HG03521 (cell line): Measurements from ENCODE around the gene CYP1B1.
"Not testable (repeated sequence)": the region's sequence is repeated elsewhere in the genome, so short reads cannot be mapped to it uniquely, and the experiment has no call there.

Experiments
- ATAC-seq: cut with Tn5 transposase; IDR thresholded peaks from one replicate; pipeline ENCODE4 v1.9.1; 2021; ENCODE audit warnings: mild to moderate bottlenecking, moderate library complexity; ENCODE audit not compliant: unreplicated experiment

The CYP1B1 gene

GRCh38 chr2:38099099-38100028, 23.4 kb upstream of the CYP1B1 start:
- ATAC-seq = no peak

GRCh38 chr2:38098421-38099098, 22.6 kb upstream of the CYP1B1 start:
- ATAC-seq = no peak

GRCh38 chr2:38097988-38098385, 22.0 kb upstream of the CYP1B1 start:
- no peak for ATAC-seq

- no peak for ATAC-seq
Measured at GRCh38 chr2:38097258-38097987, 21.5 kb upstream of the CYP1B1 start.

- no peak for ATAC-seq
Measured at GRCh38 chr2:38095996-38096861, 20.3 kb upstream of the CYP1B1 start.

GRCh38 chr2:38095079-38095995, 19.4 kb upstream of the CYP1B1 start:
- ATAC-seq = no peak

- ATAC-seq = no peak
Measured at GRCh38 chr2:38093527-38094165, 17.7 kb upstream of the CYP1B1 start.

GRCh38 chr2:38092196-38092902, 16.4 kb upstream of the CYP1B1 start:
- no peak for ATAC-seq

GRCh38 chr2:38091760-38092159, 15.8 kb upstream of the CYP1B1 start:
- ATAC-seq = no peak

GRCh38 chr2:38090928-38091327, 15.0 kb upstream of the CYP1B1 start:
- ATAC-seq = no peak

GRCh38 chr2:38090212-38090611, 14.3 kb upstream of the CYP1B1 start:
- not testable (repeated sequence) for ATAC-seq

- not testable (repeated sequence) for ATAC-seq
Measured at GRCh38 chr2:38085998-38086698, 10.2 kb upstream of the CYP1B1 start.

GRCh38 chr2:38084556-38084955, 8.6 kb upstream of the CYP1B1 start:
- not testable (repeated sequence) for ATAC-seq

GRCh38 chr2:38082727-38083126, 6.8 kb upstream of the CYP1B1 start:
- not testable (repeated sequence) for ATAC-seq

- ATAC-seq = no peak
Measured at GRCh38 chr2:38080346-38080745, 4.4 kb upstream of the CYP1B1 start.

GRCh38 chr2:38079116-38080052, 3.4 kb upstream of the CYP1B1 start:
- ATAC-seq = no peak

GRCh38 chr2:38077431-38077769, 1.4 kb upstream of the CYP1B1 start:
- no peak for ATAC-seq
